Activated CD4-positive, alpha-beta T cell treated with anti-CD3 and anti-CD28 coated beads for 36 hours (primary cell): ENCODE data around the gene RAB31. TPM values are rescaled to one million over a fixed set of nuclear protein-coding genes. Genes with fewer than 3 reads are reported as not detected.

Experiments
- ATAC-seq: fragments of 200-7000 bp; cut with Tn5 transposase; one replicate; pipeline ENCODE4 v1.10.0; 2021; ENCODE audit warnings: mild to moderate bottlenecking, moderate library complexity
- CTCF ChIA-PET: fragments of 350-600 bp; sonication (Branson Sonifier 250); formaldehyde crosslinking; loops from one replicate; lab custom pipeline; 2021; ENCODE audit warnings: antibody characterized with exemption; lab: Charles Lee
- POLR2A ChIA-PET: fragments of 350-600 bp; sonication (Branson Sonifier 250); formaldehyde crosslinking; loops from one replicate; lab custom pipeline; 2021; ENCODE audit warnings: antibody characterized with exemption, inconsistent platforms; lab: Charles Lee
- DNase-seq: peaks from one replicate; pipeline ENCODE4 v3.0.0-alpha.2; 2020
- H3K27ac Mint-ChIP-seq: one replicate; pipeline ENCODE4 v1.8.0; 2021; ENCODE audit warnings: mixed read lengths
- H3K27me3 Mint-ChIP-seq: one replicate; pipeline ENCODE4 v1.8.0; 2021; ENCODE audit warnings: mixed read lengths
- H3K36me3 Mint-ChIP-seq: one replicate; pipeline ENCODE4 v1.8.0; 2021; ENCODE audit warnings: low read depth, mixed read lengths
- H3K4me1 Mint-ChIP-seq: one replicate; pipeline ENCODE4 v1.8.0; 2021; ENCODE audit warnings: mixed read lengths
- H3K4me3 Mint-ChIP-seq: one replicate; pipeline ENCODE4 v1.8.0; 2021; ENCODE audit warnings: mild to moderate bottlenecking, moderate library complexity, mixed read lengths
- H3K9me3 Mint-ChIP-seq: one replicate; pipeline ENCODE4 v1.8.0; 2021; ENCODE audit warnings: low read depth, mixed read lengths
- intact Hi-C, 2 experiments: fragments of 100-400 bp; cut with DNase I in 1 of 2; cut with micrococcal nuclease in 1 of 2; formaldehyde crosslinking; loops; one replicate each; pipeline versions ENCODE4 v1.14.2 to v1.15.1; 2022 to 2024; cut with DNase I, micrococcal nuclease
- total RNA-seq, 2 experiments: library from RNA; stranded (reverse); gene quantifications; one replicate each; pipeline ENCODE4 v1.2.3, GENCODE V29; 2021

RAB31 gene
- total RNA-seq, 2 experiments from 2014 or later = 0.48 to 1.8 TPM

DNA sequence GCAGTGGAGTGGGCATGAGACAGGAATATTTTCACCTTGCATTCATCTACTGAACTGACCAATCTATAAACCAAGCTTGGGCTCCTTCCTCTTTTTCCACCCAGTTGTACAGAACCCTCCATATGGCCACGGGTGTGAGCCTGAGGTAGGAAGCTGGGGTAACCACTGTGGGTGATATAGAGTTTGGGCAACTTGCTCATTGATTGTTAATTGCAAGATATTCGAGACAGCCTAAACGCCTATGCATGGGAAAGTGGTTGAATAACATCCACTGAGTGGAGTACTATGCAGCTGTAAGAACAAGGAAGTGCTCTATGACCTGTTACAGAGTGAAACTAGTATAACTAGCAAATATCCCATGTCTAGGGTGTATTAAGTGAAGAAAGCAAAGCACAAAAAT lies 198.4 kb downstream of the RAB31 start:
- ChIA-PET POLR2A (no interaction called here), CTCF (no interaction called here)
- no peaks in the 10 kb centered on the region for H3K9me3 Mint-ChIP-seq
- H3K4me3 Mint-ChIP-seq = no peak overlapping the region
- no peaks in the 10 kb centered on the region for H3K36me3 Mint-ChIP-seq
- ATAC-seq = no peak
- H3K27ac Mint-ChIP-seq = no peak overlapping the region
- no peak for DNase-seq
- intact Hi-C loops = no loop called here
- peaks cover 18% of the 10 kb centered on the region for H3K27me3 Mint-ChIP-seq
- H3K4me1 Mint-ChIP-seq = no peaks in the 10 kb centered on the region

DNA sequence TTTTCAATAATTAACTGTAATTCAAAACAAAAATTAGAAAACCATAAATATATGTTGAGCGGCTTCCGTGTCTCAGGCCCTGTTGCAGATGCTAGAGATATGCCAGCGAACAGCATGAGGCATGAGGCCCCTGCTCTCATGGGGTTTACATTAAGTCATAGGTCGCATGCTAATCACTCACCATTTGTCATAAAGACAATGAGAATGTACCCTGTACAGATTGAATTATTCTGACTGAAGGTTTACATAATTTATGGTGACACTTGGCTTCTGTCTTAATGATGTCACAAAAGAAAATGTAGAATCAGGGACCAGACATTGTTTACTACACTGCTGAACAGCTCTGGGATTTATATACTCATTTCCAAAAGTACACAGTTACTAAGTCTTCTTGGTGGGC lies 199.8 kb downstream of the RAB31 start:
- peaks cover 2% of the 10 kb centered on the region for H3K4me1 Mint-ChIP-seq
- no peak overlapping the region for H3K27ac Mint-ChIP-seq
- H3K36me3 Mint-ChIP-seq = no peaks in the 10 kb centered on the region
- no peak overlapping the region for H3K4me3 Mint-ChIP-seq
- ChIA-PET POLR2A (no interaction called here), CTCF (interaction anchor here (1.3 kb wide), 1 partner anchor 28 kb away, joined by 3 read pairs; no protein-coding TSS in a partner anchor)
- H3K27me3 Mint-ChIP-seq = peaks cover 16% of the 10 kb centered on the region
- DNase-seq (no peak), ATAC-seq (no peak)
- intact Hi-C loops = no loop called here
- no peaks in the 10 kb centered on the region for H3K9me3 Mint-ChIP-seq

DNA sequence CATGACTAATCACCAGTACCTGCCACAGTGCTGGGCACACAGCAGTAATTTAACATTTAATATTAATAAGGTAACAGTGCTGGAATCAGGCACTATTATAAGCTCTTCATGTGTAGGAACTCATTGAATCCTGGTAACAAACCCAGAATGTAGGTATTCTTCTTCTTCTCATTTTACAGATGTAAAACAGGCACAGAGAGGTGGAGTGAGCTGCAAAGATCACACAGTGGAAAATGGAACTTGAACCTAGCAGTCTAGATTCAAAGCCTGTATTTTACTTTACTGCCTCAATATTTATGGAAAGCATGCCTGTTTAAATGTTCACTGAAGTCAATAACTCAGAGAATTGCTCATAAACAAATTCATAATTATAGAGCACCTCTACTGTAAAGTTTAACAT lies 202.0 kb downstream of the RAB31 start:
- no peak for ATAC-seq
- H3K4me1 Mint-ChIP-seq = peaks cover 7% of the 10 kb centered on the region
- H3K27ac Mint-ChIP-seq = no peak overlapping the region
- H3K27me3 Mint-ChIP-seq = peaks cover 14% of the 10 kb centered on the region
- no peaks in the 10 kb centered on the region for H3K9me3 Mint-ChIP-seq
- no peaks in the 10 kb centered on the region for H3K36me3 Mint-ChIP-seq
- H3K4me3 Mint-ChIP-seq = no peak overlapping the region
- POLR2A ChIA-PET = interaction anchor here (0.6 kb wide), 1 partner anchor 18 kb away, joined by 4 read pairs; no protein-coding TSS in a partner anchor
- intact Hi-C loops = loop anchor here (5.0 to 10.0 kb wide), 4 partner anchors 433 to 1997 kb away; partner anchors contain the start of genes CHMP1B (in 1 of the 2), MPPE1 (in 1 of the 2), NDUFV2 (in 1 of the 2) and RALBP1 (in 1 of the 2)
- DNase-seq = no peak
- CTCF ChIA-PET = no interaction called here

DNA sequence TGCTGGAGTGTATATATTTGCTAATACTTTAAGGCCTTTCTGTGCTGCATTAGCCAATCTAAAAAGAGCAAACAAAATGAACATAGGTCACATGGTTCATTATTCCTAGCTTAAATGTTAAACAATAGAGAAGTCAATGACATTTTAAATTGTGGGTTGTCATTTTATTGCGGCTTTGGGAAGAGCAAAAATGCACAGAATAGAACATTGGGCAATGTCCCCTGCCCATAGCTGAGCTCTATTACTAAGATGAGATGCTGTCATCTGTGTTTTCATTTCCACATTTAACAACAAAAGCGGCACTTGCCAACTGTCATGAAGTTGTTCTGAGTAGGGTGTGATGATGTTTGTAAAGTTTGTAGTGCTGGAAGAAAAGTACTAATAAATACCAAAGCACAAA lies 202.6 kb downstream of the RAB31 start:
- Mint-ChIP-seq H3K36me3 (no peaks in the 10 kb centered on the region), H3K4me3 (no peak overlapping the region), H3K4me1 (peaks cover 8% of the 10 kb centered on the region), H3K27ac (no peak overlapping the region), H3K27me3 (peaks cover 14% of the 10 kb centered on the region), H3K9me3 (no peaks in the 10 kb centered on the region)
- POLR2A ChIA-PET = no interaction called here
- DNase-seq = no peak
- CTCF ChIA-PET = no interaction called here
- intact Hi-C loops = loop anchor here (5.0 to 10.0 kb wide), 4 partner anchors 433 to 1997 kb away; partner anchors contain the start of genes CHMP1B (in 1 of the 2), MPPE1 (in 1 of the 2), NDUFV2 (in 1 of the 2) and RALBP1 (in 1 of the 2)
- ATAC-seq = no peak

DNA sequence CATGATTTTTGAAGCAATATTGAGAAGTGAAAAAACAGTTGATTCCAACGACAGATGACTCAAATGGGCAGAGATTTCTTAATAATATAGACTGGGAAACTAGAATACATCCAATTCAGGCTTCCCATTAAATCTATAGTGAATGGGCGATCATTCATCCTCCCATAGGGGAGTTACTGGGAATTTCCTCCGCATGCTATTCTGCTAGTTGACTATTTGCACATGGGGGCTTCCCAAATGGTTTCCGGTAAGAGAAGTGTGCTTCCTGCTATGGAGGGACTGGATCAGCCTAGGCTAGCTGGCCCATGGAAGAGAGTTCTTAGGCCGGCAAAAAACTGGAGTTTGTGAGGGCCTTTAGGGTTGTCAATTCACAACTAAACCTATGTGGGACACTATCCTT lies 203.1 kb downstream of the RAB31 start:
- intact Hi-C loops = loop anchor here (5.0 to 10.0 kb wide), 4 partner anchors 434 to 1996 kb away; partner anchors contain the start of genes CHMP1B (in 1 of the 2), MPPE1 (in 1 of the 2), NDUFV2 (in 1 of the 2) and RALBP1 (in 1 of the 2)
- DNase-seq (no peak), ATAC-seq (no peak)
- ChIA-PET CTCF (no interaction called here), POLR2A (no interaction called here)
- H3K27ac Mint-ChIP-seq = no peak overlapping the region
- peaks cover 1% of the 10 kb centered on the region for H3K36me3 Mint-ChIP-seq
- H3K4me3 Mint-ChIP-seq = no peak overlapping the region
- peaks cover 14% of the 10 kb centered on the region for H3K4me1 Mint-ChIP-seq
- H3K27me3 Mint-ChIP-seq = peaks cover 10% of the 10 kb centered on the region
- no peaks in the 10 kb centered on the region for H3K9me3 Mint-ChIP-seq

Other genes starting within 250 kb of the RAB31 start
- gene RALBP1, start 232.8 kb upstream of the RAB31 start, total RNA-seq = 10 to 100 TPM; 49.4 to 51.1 TPM
- gene PPP4R1, start 93.7 kb upstream of the RAB31 start, total RNA-seq = 10 to 100 TPM; 32.2 to 33.3 TPM
- not detected for gene TXNDC2, start 177.7 kb downstream of the RAB31 start, total RNA-seq
- 100 to 1,000 TPM; 156 to 220 TPM for gene VAPA, start 205.7 kb downstream of the RAB31 start, total RNA-seq